Erythroblast (primary cell): ENCODE data around the gene NUTF2.

Source experiments
- GATA1 ChIP-seq: IDR thresholded peaks from 2 replicates; pipeline ENCODE4 v1.6.1; 2011; ENCODE audit warnings: low read depth, mild to moderate bottlenecking, control low read depth, low read length, moderate library complexity
- POLR2A ChIP-seq: IDR thresholded peaks from 2 replicates; pipeline ENCODE4 v1.6.1; 2011; ENCODE audit warnings: mild to moderate bottlenecking, low read length

GRCh38 chr16:67845291-67846062 lies 1.3 kb upstream of the NUTF2 start:
- TF ChIP-seq POLR2A: no peak
- TF ChIP-seq GATA1: no peak
